Gastroesophageal sphincter (tissue), 4 donors: ENCODE measurements around the gene SWAP70. TPM values are rescaled to one million over a fixed set of nuclear protein-coding genes. Genes with fewer than 3 reads are reported as not detected.

Experiments
- ATAC-seq: fragments of 150-250 bp; one replicate; pipeline ENCODE4 v1.9.1; 2016; ENCODE audit warnings: mild to moderate bottlenecking, moderate library complexity
- H3K27ac ChIP-seq, 4 donors: fragments of 200-600 bp; sonication (generic) in 3 of 4; 1 replicate in 3 of 4; 2 replicates in 1 of 4; pipeline ENCODE4 v1.5.1; 2016 to 2019
- H3K27me3 ChIP-seq: fragments of 200-600 bp; sonication (generic); one replicate; pipeline ENCODE4 v1.5.1; 2019
- H3K36me3 ChIP-seq, 2 donors: fragments of 200-600 bp; sonication (generic); one replicate each; pipeline ENCODE4 v1.5.1; 2019; ENCODE audit warnings: control low read depth in 1 of 2
- H3K4me1 ChIP-seq, 3 donors: fragments of 200-600 bp; sonication (generic); 1 replicate in 2 of 3; 2 replicates in 1 of 3; pipeline ENCODE4 v1.5.1; 2016 to 2019; ENCODE audit warnings: control low read depth in 2 of 3
- H3K4me3 ChIP-seq, 2 donors: fragments of 200-600 bp; sonication (generic); one replicate each; pipeline ENCODE4 v1.5.1; 2019; ENCODE audit warnings: mild to moderate bottlenecking in 1 of 2, moderate library complexity in 1 of 2
- H3K9me3 ChIP-seq, 3 donors: fragments of 200-600 bp; sonication (generic); one replicate each; pipeline ENCODE4 v1.5.1; 2017 to 2019; ENCODE audit warnings: control low read depth in 2 of 3
- CTCF ChIP-seq, 4 experiments: fragments of 200-600 bp in 2 of 4; fragments of 450-650 bp in 2 of 4; sonication (generic) in 1 of 4; IDR thresholded peaks; one replicate each; pipeline ENCODE4 v1.5.1; 2017 to 2019; ENCODE audit warnings: antibody characterized with exemption in 4 of 4, mild to moderate bottlenecking in 2 of 4, moderate library complexity in 2 of 4
- EP300 ChIP-seq: sonication (generic); formaldehyde crosslinking; IDR thresholded peaks from one replicate; pipeline ENCODE4 v1.6.1; 2017; ENCODE audit warnings: antibody characterized with exemption, mild to moderate bottlenecking
- POLR2A ChIP-seq, 2 donors: fragments of 450-650 bp; IDR thresholded peaks; one replicate each; pipeline ENCODE4 v1.6.1; 2017; ENCODE audit warnings: antibody characterized with exemption in 2 of 2, mild to moderate bottlenecking in 2 of 2, moderate library complexity in 1 of 2
- POLR2AphosphoS5 ChIP-seq: sonication (generic); formaldehyde crosslinking; IDR thresholded peaks from one replicate; pipeline ENCODE4 v1.6.1; 2017; ENCODE audit warnings: antibody characterized with exemption
- WGBS, 2 donors: methylation state at CpG; one replicate each; pipeline ENCODE4 v1.1.5; 2018; ENCODE audit warnings: low coverage in 1 of 2; 5-methylcytosine and 5-hydroxymethylcytosine counted together
- total RNA-seq, 4 donors: library from RNA; depleted of rRNA; stranded (reverse); fragments of >200 nt; gene quantifications; one replicate each; pipeline ENCODE4 v1.1.0, GENCODE V29; 2016

The SWAP70 gene
- total RNA-seq, 4 donors from 2014 or later = 32.2 to 65.9 (median 45.0) TPM

GRCh38 chr11:9678576-9678975, 14.7 kb downstream of the SWAP70 start:
- Histone ChIP-seq H3K27ac (no peak overlapping the region), H3K4me1 (peaks cover 3 to 61% (median 4%) of the 10 kb centered on the region in 3 donors), H3K27me3 (no peaks in the 10 kb centered on the region), H3K4me3 (no peak overlapping the region), H3K36me3 (no peaks in the 10 kb centered on the region), H3K9me3 (no peaks in the 10 kb centered on the region)
- no peak for TF ChIP-seq POLR2A (IDR thresholded peaks at IDR 0.05)
- no peak for ATAC-seq
- 69 to 87% methylated on average over 2 to 4 of the region's 4 CpGs for WGBS, 2 donors

- 94 to 96% methylated on average over 4 of the region's 4 CpGs for WGBS, 2 donors
- Histone ChIP-seq H3K4me1 (peaks cover 3 to 54% (median 4%) of the 10 kb centered on the region in 3 donors), H3K36me3 (no peaks in the 10 kb centered on the region), H3K27me3 (no peaks in the 10 kb centered on the region), H3K27ac (no peak overlapping the region), H3K4me3 (no peak overlapping the region), H3K9me3 (no peaks in the 10 kb centered on the region)
- ATAC-seq = no peak
- no peak for TF ChIP-seq POLR2A (IDR thresholded peaks at IDR 0.05)
- no peak for TF ChIP-seq CTCF (IDR thresholded peaks at IDR 0.05)
- TF ChIP-seq EP300 = no peak
- TF ChIP-seq POLR2AphosphoS5 = no peak
These were observed 16.2 kb downstream of the SWAP70 start for GRCh38 chr11:9680028-9680427.

GRCh38 chr11:9681583-9682372, 17.9 kb downstream of the SWAP70 start:
- 93% methylated on average over 2 of the region's 2 CpGs; no CpG with 5 or more reads in 1 of the 2 donors for WGBS, 2 donors
- Histone ChIP-seq H3K4me1 (peaks cover 0 to 38% (median 4%) of the 10 kb centered on the region in 3 donors), H3K4me3 (no peak overlapping the region), H3K36me3 (no peaks in the 10 kb centered on the region), H3K27me3 (no peaks in the 10 kb centered on the region), H3K27ac (peak overlapping the region in 2 of 4 donors; percentile 4 to 36), H3K9me3 (no peaks in the 10 kb centered on the region)
- ATAC-seq = no peak
- TF ChIP-seq POLR2A (IDR thresholded peaks at IDR 0.05) (no peak), POLR2AphosphoS5 (no peak), CTCF (IDR thresholded peaks at IDR 0.05) (no peak), EP300 (no peak)

GRCh38 chr11:9687711-9688477, 24.0 kb downstream of the SWAP70 start:
- no peak for TF ChIP-seq POLR2AphosphoS5
- no peak for TF ChIP-seq CTCF (IDR thresholded peaks at IDR 0.05)
- TF ChIP-seq EP300 = no peak
- TF ChIP-seq POLR2A (IDR thresholded peaks at IDR 0.05) = no peak
- Histone ChIP-seq H3K36me3 (no peaks in the 10 kb centered on the region), H3K27me3 (no peaks in the 10 kb centered on the region), H3K9me3 (no peaks in the 10 kb centered on the region), H3K27ac (peak overlapping the region; percentile 49 to 83 (median 80)), H3K4me1 (peaks cover 10 to 61% (median 20%) of the 10 kb centered on the region in 3 donors), H3K4me3 (no peak overlapping the region)
- no peak for ATAC-seq
- 13 to 67% methylated on average over 1 to 2 of the region's 2 CpGs for WGBS, 2 donors

DNA sequence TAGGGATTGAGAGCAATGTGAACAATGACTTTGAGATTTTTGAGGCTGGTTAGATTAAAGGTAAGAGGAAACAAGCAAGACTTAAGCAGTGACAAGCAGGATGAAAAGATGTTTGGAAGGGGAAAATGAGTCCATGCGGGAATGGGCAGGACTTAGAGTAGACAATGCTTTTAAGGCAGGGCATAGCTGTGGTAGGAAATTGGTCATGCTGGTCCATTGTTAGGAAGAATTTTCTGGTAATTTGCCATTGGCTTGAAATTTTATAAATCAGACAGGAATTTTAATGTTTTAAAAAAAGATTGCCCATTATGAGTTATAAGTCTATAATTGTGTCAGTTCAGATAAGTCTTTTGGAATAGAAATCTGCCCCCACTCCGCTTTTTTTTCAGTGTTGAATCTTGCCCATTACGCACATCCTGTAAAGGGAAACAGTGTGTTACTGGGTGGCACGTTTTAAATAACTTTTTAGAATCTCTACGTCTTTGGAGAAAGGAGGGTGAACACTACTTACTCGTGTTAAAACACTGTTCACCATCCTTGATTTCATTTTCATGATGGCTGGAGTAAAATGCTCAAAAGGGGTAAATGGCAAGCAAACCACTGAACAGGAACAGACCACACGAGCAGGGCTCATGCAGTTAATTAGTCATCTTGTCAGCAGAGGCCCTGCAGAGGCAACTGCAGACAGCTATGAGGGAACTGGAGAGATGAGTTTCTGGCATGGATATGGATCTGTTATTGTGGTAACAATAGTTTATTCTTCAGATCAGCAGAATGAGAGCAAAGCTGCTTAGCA, 25.0 kb downstream of the SWAP70 start:
- TF ChIP-seq EP300 (no peak), CTCF (IDR thresholded peaks at IDR 0.05) (no peak), POLR2A (IDR thresholded peaks at IDR 0.05) (no peak), POLR2AphosphoS5 (no peak)
- 25 to 29% methylated on average over 6 to 7 of the region's 7 CpGs for WGBS, 2 donors
- Histone ChIP-seq H3K27ac (peak overlapping the region; percentile 49 to 83 (median 80)), H3K9me3 (no peaks in the 10 kb centered on the region), H3K36me3 (peaks cover 0 to under 1% of the 10 kb centered on the region in 2 donors), H3K4me1 (peaks cover 10 to 65% (median 20%) of the 10 kb centered on the region in 3 donors), H3K27me3 (no peaks in the 10 kb centered on the region), H3K4me3 (no peak overlapping the region)
- peak; percentile 65 for ATAC-seq
